Measurements from ENCODE around the gene PTTG1.

PTTG1 gene

GRCh38 chr5:160470437-160471361 lies 49.0 kb downstream of the PTTG1 start:
- DNase-seq = no peak

GRCh38 chr5:160471761-160472160 lies 50.1 kb downstream of the PTTG1 start:
- no peak for DNase-seq

GRCh38 chr5:160472482-160472881 lies 50.8 kb downstream of the PTTG1 start:
- no peak for DNase-seq

DNA sequence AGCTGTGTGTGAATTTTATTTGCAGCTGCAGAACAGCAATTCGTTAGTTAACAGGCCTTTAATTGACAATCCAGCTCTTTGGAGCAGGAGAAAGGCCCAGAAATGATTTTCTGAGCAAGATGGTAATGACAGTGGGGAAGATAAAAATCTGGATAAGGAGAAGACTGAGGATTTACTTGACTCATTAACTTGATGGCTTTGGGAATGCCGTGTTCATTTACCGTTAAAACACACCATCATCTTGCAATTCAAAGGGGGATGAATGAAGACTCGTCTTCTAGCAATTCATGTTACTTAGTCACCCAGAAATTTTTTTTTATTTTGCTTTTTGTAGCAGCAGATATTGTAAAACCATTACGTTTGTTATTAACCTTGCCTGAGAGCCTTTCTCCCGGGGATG lies 52.0 kb downstream of the PTTG1 start:
- no peak for DNase-seq

- no peak for DNase-seq
Observed at GRCh38 chr5:160474084-160474483, 52.4 kb downstream of the PTTG1 start.

- DNase-seq = no peak
Observed at GRCh38 chr5:160475864-160476438, 54.3 kb downstream of the PTTG1 start.

- no peak for DNase-seq
Observed at GRCh38 chr5:160477266-160477970, 55.8 kb downstream of the PTTG1 start.

DNA sequence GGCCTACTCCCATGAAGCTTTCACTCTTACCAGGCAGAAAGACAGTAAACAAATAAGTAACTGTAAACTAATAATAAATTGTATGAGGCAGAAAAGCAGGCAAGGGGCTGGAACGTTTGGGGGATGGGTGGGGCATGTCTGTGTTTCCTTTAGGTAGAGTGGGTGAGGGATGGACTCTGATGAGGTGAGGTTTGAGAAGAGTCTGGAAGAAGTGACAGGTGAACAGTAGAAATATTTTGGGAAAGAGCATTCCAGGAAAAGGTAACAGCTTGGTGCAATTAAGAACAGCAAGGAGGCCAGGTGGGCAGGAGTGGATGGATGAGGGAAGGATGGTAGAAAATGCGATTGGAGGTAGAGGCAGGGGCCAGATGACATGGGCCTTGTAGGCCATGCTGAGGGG lies 56.5 kb downstream of the PTTG1 start:
- DNase-seq = no peak

Data from anterior cingulate cortex (tissue), 58 donors.